GM19238 (cell line): Measurements from ENCODE around the gene PTPRN2.
A peak's percentile ranks its signal among the peaks of the same experiment; 100 is the strongest.

Experiments used
- DNase-seq: peaks from one replicate; pipeline ENCODE4 v3.0.0; 2011; ENCODE audit warnings: low spot score; ENCODE audit not compliant: insufficient read length

Gene PTPRN2

DNA sequence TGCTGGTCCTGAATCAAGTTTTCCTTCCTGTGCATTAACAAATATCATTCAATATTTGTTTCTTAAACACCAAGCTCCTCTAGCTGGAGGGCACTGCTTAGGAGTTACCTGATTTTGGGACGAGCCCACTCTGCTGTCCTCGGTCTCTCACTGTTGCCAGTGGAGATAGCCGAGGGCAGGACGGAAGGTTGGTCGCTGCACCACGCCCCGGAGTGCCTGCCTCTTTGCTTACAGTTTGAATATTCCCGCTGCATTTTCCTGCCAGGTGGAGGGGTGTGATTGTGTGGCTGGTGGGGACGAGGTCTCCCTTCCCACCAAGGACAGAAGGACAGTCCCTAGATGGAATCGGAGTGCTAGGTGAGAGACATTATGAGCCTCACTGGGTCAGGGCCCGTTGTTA, 1049.3 kb downstream of the PTPRN2 start:
- no peak for DNase-seq

DNA sequence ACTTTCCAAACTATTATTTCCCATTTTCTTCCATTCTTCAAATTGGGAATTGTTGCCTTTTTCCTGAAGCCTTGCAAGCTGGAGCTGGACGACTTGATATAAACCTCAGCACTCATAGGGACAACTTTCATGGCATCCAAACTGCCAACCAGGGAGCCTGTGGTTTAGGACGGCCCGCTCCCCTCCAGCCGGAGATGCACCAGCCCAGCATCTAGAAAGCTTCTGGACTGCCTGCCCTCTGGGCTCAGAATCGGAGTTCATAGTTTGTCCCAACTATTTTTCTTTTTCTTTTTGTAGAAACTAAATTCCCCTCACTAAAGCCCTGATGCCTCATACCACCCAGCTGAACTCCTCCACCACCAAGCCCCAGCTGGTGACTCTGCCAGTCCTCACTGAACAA, 1050.6 kb downstream of the PTPRN2 start:
- no peak for DNase-seq

DNA sequence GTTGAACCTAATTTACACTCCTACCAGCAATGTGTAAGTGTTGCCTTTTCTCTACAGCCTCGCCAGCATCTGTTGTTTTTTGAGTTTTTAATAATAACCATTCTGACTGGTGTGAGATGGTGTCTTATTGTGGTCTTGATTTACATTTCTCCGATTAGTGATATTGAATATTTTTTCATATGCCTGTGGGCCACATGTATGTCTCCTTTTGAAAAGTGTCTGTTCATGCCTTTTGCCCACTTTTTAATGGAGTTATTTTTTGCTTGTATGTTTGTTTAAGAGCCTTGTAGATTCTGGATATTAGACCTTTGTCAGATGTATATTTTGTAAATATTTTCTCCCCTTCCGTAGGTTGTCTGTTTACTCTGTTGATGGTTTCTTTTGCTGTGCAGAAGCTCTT, 1055.6 kb downstream of the PTPRN2 start:
- DNase-seq = no peak

DNA sequence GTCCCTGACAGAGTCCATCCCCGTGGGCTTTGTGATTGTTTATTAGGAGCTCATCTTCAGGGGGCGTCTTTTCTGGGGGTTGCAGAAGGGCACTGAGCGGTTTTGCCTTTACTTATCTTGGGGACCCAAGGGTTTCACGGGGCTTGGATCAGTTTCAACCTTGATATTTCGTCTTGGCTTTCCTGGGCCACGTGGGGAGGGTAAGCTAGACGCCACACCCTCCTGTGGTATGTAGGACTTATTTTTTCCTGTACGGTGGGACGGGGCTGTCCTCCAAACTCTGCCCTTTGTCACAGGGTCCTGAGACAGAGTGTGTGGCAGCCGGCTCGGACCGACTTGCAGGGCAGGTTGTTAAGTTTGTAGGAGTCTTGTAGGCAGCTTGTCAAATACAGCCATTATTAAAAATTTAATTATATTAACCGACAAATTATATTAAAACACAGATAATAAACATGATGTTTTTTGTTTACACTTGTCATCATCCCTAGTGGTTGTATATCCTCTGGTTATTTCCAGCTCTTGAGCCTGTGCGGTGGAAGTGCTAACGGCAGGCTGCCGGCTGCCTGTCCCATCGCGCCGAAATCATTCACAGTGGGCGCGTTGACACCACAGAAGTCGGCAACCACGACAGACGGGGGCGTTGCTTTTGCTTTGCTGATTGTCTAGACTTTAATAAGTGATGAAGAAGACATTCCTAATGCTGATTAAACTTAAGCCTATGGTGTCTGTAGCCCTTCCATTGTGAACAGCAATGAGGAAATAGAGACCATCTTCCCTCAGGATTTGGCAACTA, 1057.7 kb downstream of the PTPRN2 start:
- no peak for DNase-seq

DNA sequence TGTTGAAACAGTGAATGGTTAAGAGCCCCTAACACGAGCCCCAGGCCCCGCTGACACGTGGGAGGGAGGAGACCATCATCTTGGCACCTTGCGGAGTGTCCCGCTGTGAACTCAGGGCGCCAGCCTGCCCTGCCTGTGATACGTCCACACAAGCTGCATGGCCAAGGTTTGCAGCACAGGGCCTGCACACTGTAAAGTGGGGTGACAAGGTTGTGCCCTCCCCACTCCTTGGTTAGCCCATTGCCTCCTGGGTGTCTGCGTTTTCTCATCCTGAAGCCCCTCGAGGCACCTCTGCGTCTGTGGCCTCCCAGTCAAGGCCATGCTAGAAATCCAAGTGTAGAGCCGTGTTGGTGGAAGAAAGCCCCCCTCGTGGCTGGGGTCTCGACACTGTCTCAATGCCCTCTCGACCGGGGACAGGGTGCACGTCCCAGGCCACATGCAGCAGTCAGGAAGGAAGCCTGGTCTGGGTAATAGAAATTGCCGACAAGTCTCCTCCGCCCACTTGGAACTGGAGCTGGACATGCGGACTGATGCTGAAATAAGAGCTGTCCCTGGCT, 1058.8 kb downstream of the PTPRN2 start:
- DNase-seq = no peak

DNA sequence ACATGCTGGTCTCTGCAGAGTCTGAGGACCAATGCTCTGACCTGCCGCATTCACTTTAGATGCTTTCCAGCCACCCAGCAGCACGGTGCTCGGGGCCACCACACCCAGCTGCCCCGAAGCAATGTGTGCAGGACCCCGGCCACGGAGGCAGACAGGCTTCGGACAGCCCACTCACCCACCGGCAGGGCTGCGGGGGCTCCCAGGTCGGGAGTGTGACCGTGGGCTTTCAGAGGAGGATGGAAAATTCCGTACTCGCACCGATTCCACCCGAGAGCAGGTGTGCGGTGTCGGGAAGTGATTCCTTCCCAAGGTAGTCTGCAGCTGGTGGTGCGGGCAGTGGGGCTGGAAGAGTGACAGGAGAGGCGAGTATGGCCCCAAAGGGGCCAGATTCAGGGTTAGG, 1059.9 kb downstream of the PTPRN2 start:
- no peak for DNase-seq

DNA sequence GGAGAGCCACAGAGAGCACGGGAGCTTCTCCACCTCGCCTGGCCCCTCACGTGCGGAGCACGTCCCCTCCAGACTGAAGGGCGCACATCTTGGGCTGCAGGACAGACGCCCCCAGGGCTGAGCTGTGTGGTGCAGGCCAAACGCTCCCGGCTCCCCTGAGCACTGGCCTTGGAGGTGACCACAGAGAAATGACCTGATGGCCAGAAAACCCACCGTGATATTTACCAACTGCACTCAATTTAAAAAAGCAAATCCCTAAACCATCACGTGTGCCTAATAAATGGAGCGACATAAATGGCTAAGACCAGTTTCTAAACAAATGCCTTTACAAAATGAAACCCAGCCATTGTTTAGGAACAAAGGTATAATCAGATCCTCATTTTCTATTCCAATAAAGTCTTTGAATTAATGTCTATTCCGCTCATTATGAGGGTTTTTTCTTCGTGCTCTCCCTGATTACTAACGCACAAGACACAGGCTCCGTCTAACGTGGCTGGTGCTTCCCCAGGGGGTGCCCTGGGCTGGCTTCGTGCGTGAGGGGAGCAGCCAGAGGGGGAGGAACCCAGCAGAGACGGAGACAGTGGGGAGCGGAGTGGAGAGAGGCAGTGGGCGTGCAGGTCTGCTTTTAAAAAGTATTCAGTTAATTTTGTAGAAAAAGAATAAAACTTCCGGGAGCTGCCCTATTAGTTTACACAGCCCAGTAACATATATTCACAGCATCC, 1060.5 kb downstream of the PTPRN2 start:
- DNase-seq = no peak

DNA sequence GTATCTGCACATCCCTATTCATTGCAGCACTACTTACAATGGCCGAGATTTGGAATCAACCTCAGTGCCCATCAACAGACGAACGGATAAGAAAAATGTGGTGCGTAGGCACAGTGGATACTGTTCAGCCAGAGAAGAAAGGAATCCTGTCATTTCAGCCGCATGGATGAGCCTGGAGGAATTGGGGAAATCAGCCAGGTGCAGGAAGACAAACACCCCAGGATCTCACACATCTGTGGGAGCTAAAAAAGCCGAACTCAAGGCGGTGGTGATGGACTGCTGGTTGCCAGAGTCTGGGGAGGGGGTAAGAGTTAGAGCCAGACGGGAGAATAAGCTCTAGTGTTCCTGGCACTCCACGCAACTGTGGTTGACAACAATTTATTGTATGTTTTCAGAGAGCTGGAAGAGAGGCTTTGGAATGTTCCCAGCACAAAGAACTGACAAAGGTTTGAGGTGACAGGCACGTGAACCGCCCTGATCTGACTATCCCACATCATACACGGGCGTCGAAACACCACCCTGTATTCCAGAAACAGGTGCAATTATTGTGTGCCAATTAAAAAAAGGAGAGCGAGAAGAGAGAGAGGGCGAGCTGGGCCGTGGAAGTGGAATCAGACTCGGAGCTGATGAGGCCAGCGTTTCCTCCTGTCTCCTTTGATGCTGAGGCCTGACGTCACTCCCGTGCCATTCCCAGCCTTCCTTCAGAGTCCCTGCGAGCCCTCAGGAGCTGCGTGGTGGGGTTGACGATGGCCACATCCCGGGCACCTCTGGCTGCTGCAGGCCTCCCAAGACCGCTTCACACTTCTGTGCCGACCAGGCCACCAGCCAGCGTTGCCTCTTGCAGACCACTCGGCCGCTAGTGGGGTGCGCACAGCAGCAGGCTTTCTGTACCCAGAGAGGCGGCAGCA, 1061.4 kb downstream of the PTPRN2 start:
- DNase-seq = no peak

DNA sequence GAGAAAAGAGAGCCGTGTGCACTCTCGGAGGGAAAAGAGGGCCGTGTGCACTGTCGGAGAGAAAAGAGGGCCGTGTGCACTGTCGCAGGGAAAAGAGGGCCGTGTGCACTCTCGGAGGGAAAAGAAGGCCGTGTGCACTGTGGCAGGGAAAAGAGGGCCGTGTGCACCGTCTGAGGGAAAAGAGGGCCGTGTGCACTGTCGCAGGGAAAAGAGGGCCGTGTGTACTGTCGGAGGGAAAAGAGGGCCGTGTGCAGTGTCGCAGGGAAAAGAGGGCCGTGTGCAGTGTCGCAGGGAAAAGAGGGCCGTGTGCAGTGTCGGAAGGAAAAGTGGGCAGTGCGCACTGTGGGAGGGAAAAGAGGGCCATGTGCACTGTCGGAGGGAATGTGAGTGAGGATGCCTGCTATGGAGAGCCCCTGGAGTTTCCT, 1062.1 kb downstream of the PTPRN2 start:
- no peak for DNase-seq

DNA sequence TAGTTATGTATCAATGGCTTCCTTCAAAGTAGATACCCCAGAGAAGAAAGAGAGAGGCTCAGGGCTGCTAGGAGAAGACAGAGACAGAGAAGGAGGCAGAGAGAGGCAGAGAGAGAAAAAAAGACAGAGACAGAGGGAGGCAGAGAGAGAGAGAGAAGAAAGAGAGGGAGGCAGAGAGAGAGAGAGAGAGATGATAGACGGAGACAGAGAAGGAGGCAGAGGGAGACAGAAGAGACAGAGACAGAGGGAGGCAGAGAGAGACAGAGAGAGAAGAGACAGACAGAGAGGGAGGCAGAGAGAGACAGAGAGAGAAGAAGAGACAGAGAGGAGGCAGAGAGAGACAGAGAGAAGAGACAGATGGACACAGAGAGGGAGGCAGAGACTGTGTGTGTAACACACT, 1062.9 kb downstream of the PTPRN2 start:
- DNase-seq = no peak

DNA sequence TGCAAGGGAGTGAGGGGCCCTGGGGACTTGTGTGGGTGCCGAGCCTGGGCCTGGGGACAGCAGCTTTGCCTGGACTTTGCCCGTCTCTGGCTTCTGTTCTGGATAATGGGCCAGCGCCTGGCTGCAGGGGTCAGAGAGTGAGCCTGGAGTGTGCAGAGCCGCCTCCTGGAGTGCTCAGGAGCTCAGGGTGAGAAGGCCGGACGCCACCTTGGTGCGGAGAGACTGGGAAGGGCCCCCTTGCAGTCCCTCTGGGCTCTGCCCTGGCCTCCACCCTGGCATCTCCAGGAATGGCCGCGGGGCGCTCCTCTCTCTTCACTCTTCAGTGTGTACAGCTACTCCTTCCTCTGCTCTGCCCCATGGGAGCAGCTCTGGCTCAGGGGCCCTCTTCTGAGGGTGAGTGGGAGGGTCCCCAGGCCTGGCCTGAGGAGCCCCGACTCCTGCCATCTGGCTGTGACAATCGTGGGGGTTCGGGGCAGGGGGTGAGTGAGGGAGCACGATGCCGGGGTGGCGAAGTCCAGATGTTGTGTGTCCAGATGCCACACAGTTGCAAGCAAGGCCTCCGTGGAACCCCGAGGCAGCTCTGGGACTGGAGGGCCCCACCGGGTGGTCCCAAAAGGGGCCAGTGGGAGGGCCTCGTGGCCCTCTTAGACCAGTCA, 1063.7 kb downstream of the PTPRN2 start:
- no peak for DNase-seq

DNA sequence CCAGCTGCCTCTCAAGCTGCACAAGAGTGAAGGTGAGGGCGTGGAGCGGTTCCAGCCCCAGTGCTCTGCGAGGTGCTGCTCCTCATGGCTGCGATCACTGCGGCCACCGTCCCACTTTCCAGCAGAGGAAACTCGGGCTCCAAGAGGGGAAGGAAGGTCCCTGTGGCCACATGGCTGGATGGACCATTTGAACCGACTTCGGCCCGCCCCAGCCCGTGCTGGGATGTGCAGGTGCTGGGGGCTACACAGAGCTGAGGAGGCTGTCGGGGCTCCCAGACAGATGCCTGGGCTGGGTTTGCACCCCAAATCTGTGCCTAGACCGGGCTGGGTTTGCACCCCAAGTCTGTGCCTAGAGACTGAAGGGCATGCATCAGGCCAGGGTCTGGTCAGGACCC, 1064.3 kb downstream of the PTPRN2 start:
- no peak for DNase-seq

DNA sequence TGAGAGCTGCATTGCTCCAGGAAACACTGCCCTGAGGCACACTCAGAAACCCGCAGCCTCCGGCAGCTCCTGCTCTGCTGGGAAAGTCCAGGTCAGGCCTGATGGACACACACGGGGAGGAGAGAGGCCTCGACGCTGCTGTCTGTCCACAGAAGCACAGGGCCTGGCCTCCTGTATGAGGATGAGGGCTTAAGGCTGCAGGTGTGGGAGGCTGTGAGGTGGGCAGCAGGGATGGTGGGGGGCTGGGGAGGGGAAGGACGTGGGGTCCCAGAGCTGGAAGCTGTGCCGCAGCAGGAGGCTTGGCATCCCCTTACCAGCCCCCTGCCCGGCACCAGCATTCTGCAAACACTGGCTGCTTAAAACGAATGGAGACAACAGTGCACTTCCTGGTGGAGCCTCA, 1064.7 kb downstream of the PTPRN2 start:
- DNase-seq = no peak

DNA sequence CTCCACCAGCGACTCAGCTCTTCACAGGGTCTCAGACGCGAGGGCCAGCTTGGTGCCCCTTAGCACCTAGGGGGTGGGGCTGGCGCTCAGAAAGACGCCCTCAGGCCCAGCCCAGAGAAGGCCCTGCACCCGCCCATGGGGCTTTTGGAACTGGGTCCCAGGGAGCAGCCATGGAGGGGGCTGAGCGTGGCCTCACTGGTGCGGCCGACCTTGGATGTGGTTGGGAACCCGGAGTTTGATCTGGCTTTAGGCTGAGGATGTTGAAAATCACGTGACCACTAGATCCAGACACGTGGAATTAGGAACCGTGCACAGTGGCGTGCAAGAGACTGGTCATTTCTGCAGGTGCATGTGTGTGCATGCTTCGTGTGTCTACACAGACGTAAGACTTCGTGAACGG, 1065.4 kb downstream of the PTPRN2 start:
- DNase-seq = no peak

DNA sequence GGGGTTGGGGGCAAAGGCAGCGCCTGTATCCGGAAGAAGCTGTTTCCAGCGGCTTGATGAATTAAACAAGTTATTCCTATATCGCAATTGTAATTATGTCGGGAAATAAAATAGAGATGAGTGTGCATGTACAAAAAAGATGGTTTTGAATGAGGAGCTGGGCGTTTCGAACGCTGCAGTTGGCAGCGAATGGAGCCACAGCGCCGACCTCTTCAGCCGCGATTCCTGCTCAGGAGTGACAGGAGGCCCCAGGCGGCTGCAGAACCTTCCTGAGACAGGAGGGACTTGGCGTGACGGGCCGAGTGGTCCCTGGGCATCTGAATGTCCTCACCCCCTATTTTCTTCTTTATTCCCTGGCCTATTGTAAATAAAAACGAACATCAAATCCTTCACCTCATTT, 1065.9 kb downstream of the PTPRN2 start:
- DNase-seq = no peak

DNA sequence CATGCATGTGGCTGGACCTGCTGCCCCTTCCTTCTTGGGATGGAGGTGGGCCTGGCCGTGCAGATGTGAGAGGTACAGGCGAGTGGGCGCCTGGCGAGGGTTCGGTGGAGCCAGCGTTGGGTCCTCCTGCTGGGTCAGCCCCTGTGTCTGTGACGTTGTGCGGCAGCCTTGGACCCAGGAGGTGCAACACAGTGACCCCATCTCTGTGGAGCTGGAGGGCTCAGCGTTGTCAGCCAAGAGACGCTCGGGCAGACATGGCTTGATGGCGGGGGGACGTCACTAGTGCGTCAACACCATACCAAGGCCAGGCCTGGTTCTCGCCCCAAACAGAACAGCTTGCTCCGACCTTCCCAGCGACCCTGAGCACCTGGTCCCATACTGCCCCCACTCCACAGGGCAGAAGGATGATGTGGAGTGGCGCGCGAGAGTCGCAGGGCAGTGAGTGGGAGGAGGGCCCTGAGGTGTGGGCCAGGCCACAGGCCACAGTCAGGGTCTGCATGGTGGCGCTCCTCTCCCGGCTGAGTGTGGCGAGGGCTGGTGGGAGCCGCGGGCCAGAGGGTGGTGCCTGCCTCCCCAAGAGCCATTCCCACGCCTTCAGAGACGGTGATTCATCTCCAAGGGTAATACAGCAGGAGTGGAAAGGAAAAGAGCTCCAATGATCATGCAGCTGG, 1066.4 kb downstream of the PTPRN2 start:
- DNase-seq = no peak

DNA sequence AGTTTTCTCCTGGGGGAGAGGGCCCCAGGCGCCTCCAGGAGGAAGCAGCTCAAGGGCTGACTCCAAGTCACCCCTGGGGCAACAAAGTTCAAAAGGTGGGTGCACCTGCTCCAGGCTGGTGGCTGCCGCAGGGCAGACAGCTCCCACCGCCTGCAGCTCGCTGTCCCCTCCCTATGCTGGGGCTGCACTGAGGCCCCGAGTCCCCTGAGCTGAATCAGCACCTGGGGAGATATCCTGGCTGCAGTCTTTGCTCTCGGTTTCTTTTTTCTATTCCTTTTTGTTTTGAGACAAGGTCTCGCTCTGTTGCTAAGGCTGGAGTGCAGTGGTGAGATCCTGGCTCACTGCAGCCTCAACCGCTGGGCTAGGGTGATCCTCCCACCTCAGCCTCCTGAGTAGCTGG, 1067.4 kb downstream of the PTPRN2 start:
- peak; percentile 51 for DNase-seq

DNA sequence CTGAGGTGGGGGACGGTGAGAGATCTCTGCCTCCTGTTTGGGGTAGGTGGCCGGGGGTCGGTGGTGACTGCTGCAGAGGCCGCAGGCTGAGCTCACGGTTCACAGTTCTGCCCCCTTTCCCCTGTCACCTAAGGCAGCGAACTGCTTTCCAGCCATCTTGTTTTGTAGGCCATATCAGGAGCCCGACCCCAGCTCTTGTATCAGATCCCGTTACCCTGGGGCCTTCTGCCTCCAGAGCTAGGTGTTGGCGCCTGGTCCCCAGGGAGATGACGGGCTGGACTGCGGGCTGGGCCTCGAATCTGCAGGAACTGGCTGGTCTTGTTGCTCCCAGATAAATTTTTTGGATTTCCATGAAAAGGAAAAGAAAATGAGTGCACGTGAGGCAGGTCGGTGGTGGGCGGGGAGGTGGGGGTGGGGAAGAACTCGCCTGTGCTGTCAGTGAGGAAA, 1067.8 kb downstream of the PTPRN2 start:
- DNase-seq = no peak

DNA sequence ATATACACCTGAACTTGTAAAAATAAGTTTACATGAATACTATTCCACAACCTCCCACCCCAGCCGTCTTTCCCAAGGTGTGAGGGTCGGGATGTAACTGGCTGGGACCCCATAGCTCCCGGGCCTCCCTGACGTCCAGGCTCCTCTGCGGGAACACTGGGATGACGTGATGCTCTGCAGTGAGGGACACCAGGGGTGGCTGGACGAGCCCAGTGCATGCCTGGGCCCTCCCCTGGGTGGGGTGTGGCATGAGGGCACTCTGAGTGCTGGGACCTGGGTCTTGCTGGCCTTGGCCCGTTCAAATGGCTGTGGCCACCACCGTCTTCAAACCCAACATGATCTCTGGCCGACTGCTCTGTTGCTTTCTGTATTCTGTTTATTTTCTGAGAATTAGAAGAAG, 1068.4 kb downstream of the PTPRN2 start:
- no peak for DNase-seq

DNA sequence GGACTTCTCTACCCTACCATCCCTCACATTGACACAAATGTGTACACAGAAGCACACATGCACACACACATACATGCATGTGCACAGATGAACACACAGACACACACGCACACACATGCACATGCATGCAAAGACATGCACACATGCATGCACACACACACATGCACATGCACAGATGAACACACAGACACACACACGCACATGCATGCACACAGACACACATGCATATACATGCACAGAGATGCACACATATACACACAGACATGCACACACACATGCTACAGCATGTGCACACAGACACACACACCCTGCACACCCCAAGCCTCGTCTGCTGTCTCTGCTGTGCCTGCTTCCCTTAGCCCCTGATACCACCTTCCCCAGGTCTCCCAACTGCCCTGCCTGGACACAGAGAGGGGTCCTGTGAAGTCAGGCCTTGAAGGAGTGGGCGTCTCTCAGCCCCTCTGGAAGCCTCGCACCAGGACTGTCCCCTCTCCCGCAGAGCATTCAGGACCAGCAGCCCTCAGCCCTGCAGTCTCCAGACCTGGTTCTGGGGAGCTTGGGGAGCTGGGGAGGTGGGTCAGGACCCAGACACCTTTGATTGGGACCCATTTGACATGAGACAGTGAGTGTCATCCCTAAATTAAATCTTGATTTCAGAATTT, 1069.0 kb downstream of the PTPRN2 start:
- DNase-seq = no peak
